Gastrocnemius medialis (tissue), 4 donors: Measurements from ENCODE around the gene ACIN1.

Experiments used
- POLR2A ChIP-seq, 2 donors: fragments of 450-650 bp; IDR thresholded peaks; one replicate each; pipeline ENCODE4 v1.6.1; 2017; ENCODE audit warnings: antibody characterized with exemption in 2 of 2, mild to moderate bottlenecking in 2 of 2, moderate library complexity in 2 of 2
- TF ChIP-seq, protein P1 (sequence below), 5 experiments: fragments of 450-650 bp in 3 of 5; fragments of 200-600 bp in 2 of 5; sonication (generic) in 2 of 5; IDR thresholded peaks in 4 of 5; conservative IDR thresholded peaks in 1 of 5; 1 replicate in 4 of 5; 2 replicates in 1 of 5; pipeline ENCODE4 v1.5.1; 2016 to 2019; ENCODE audit warnings: antibody characterized with exemption in 5 of 5, mild to moderate bottlenecking in 3 of 5, moderate library complexity in 3 of 5

DNA sequence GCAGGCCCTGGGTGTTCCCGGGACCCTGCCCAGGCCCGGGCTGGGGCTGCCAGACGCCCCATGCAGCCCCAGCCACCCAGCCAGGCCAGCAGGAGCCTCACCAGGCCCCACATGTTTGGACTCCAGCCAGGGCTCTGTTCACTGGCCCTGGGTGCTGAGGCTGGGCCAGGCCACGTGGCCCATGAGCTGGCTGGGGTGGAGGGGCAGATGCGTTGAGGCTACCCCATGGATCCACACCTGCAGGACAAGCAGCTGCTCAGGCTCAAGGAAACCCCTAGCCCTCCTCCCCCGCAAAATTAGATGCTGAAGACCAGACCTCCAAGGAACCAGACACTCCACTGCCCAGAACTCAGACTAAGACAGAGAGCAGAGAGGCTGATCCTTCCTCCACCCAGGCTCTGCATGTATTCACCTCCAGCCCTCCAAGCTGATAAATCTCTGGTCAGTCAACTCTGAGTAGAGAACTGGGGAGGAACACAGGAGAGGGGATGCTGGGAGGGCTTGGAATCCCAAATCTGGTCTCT, 39.3 kb downstream of the ACIN1 start:
- TF ChIP-seq, protein P1, sequence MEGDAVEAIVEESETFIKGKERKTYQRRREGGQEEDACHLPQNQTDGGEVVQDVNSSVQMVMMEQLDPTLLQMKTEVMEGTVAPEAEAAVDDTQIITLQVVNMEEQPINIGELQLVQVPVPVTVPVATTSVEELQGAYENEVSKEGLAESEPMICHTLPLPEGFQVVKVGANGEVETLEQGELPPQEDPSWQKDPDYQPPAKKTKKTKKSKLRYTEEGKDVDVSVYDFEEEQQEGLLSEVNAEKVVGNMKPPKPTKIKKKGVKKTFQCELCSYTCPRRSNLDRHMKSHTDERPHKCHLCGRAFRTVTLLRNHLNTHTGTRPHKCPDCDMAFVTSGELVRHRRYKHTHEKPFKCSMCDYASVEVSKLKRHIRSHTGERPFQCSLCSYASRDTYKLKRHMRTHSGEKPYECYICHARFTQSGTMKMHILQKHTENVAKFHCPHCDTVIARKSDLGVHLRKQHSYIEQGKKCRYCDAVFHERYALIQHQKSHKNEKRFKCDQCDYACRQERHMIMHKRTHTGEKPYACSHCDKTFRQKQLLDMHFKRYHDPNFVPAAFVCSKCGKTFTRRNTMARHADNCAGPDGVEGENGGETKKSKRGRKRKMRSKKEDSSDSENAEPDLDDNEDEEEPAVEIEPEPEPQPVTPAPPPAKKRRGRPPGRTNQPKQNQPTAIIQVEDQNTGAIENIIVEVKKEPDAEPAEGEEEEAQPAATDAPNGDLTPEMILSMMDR (IDR thresholded peaks at IDR 0.05 in 4 of 5, conservative IDR thresholded peaks at IDR 0.05 in 1 of 5), result no peak
- TF ChIP-seq POLR2A (IDR thresholded peaks at IDR 0.05), result no peak
